ENCODE measurements around the gene KIRREL3.

DNA sequence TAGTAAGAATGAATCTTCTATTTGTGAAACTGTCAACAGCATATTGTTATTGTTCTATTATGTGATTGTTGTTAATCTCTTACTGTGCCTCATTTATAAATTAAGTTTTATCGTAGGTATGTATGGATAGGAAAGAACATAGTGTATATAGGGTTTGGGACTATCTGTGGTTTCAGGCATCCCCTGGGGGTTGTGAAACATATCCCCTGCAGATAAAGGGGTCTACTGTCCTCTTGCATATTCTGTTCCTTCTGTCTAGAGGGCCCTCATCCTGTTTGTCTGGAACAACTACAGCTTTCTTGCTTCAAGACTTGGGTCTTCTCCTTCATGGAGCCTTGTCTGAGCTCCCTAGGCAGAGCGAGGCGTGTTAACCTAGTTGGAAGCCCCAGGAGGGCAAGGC is 159.6 kb downstream of the KIRREL3 start:
- TF ChIP-seq CEBPB (IDR thresholded peaks at IDR 0.05; ENCODE audit: low read depth, low read length) (no peak), POLR2A (IDR thresholded peaks at IDR 0.05; ENCODE audit: low read depth, low read length) (no peak)
- TF ChIP-seq, protein P1, sequence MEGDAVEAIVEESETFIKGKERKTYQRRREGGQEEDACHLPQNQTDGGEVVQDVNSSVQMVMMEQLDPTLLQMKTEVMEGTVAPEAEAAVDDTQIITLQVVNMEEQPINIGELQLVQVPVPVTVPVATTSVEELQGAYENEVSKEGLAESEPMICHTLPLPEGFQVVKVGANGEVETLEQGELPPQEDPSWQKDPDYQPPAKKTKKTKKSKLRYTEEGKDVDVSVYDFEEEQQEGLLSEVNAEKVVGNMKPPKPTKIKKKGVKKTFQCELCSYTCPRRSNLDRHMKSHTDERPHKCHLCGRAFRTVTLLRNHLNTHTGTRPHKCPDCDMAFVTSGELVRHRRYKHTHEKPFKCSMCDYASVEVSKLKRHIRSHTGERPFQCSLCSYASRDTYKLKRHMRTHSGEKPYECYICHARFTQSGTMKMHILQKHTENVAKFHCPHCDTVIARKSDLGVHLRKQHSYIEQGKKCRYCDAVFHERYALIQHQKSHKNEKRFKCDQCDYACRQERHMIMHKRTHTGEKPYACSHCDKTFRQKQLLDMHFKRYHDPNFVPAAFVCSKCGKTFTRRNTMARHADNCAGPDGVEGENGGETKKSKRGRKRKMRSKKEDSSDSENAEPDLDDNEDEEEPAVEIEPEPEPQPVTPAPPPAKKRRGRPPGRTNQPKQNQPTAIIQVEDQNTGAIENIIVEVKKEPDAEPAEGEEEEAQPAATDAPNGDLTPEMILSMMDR (conservative IDR thresholded peaks at IDR 0.05; ENCODE audit: low read depth, low read length), result no peak
- TF ChIP-seq, protein P2, sequence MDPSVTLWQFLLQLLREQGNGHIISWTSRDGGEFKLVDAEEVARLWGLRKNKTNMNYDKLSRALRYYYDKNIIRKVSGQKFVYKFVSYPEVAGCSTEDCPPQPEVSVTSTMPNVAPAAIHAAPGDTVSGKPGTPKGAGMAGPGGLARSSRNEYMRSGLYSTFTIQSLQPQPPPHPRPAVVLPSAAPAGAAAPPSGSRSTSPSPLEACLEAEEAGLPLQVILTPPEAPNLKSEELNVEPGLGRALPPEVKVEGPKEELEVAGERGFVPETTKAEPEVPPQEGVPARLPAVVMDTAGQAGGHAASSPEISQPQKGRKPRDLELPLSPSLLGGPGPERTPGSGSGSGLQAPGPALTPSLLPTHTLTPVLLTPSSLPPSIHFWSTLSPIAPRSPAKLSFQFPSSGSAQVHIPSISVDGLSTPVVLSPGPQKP (IDR thresholded peaks at IDR 0.05; ENCODE audit: borderline replicate concordance, low read depth, low read length), result no peak

Measured in IMR-90 (cell line).